HG03521 (cell line): ENCODE measurements around the gene PSMD8.
"Not testable (repeated sequence)": the region's sequence is repeated elsewhere in the genome, so short reads cannot be mapped to it uniquely, and the experiment has no call there.

Source experiments
- ATAC-seq: cut with Tn5 transposase; IDR thresholded peaks from one replicate; pipeline ENCODE4 v1.9.1; 2021; ENCODE audit warnings: mild to moderate bottlenecking, moderate library complexity; ENCODE audit not compliant: unreplicated experiment

PSMD8 gene

GRCh38 chr19:38374332-38375097, at the start of gene PSMD8:
TSS of gene PSMD8 (plus strand) at chr19:38374571. CDS start at chr19:38374602, 31 bp downstream.
- peak; percentile 96 for ATAC-seq

- ATAC-seq = no peak
These were observed 47.8 kb upstream of the PSMD8 start for GRCh38 chr19:38326591-38326990.

GRCh38 chr19:38329651-38330050, 44.7 kb upstream of the PSMD8 start:
- ATAC-seq = no peak

- ATAC-seq = no peak
These were observed 42.6 kb upstream of the PSMD8 start for GRCh38 chr19:38331728-38332127.

- ATAC-seq = no peak
These were observed 41.1 kb upstream of the PSMD8 start for GRCh38 chr19:38333245-38333644.

- peak; percentile 59 for ATAC-seq
These were observed 38.3 kb upstream of the PSMD8 start for GRCh38 chr19:38335949-38336637.

- ATAC-seq = peak; percentile 52
These were observed 37.6 kb upstream of the PSMD8 start for GRCh38 chr19:38336638-38337359.

GRCh38 chr19:38337360-38337653, 37.1 kb upstream of the PSMD8 start:
- ATAC-seq = no peak

- not testable (repeated sequence) for ATAC-seq
These were observed 35.4 kb upstream of the PSMD8 start for GRCh38 chr19:38339011-38339410.

GRCh38 chr19:38340927-38341326, 33.4 kb upstream of the PSMD8 start:
- ATAC-seq = no peak

- ATAC-seq = no peak
These were observed 27.5 kb upstream of the PSMD8 start for GRCh38 chr19:38346837-38347236.

GRCh38 chr19:38350883-38351282, 23.5 kb upstream of the PSMD8 start:
- ATAC-seq = no peak

GRCh38 chr19:38351865-38352395, 22.4 kb upstream of the PSMD8 start:
- no peak for ATAC-seq

- ATAC-seq = no peak
These were observed 21.8 kb upstream of the PSMD8 start for GRCh38 chr19:38352611-38353010.

GRCh38 chr19:38355728-38356725, 18.3 kb upstream of the PSMD8 start:
- ATAC-seq = no peak

GRCh38 chr19:38358071-38358470, 16.3 kb upstream of the PSMD8 start:
- no peak for ATAC-seq

- no peak for ATAC-seq
These were observed 14.9 kb upstream of the PSMD8 start for GRCh38 chr19:38359242-38360021.

GRCh38 chr19:38360351-38360750, 14.0 kb upstream of the PSMD8 start:
- no peak for ATAC-seq

- no peak for ATAC-seq
These were observed 13.3 kb upstream of the PSMD8 start for GRCh38 chr19:38360839-38361631.
